GM18951 (cell line): ENCODE measurements around the gene KCNA2.

ENCODE experiments used
- POLR2A ChIP-seq: IDR thresholded peaks from 4 replicates; pipeline ENCODE4 v1.6.1; 2011; ENCODE audit warnings: mild to moderate bottlenecking; ENCODE audit not compliant: insufficient read length, insufficient read depth; ENCODE audit errors: extremely low read depth
- in situ Hi-C: fragments of 300-500 bp; cut with MboI; formaldehyde crosslinking; loops from one replicate; pipeline ENCODE4 v1.12.0; 2022; ENCODE audit warnings: low sequenced_read_pairs, mixed read lengths, inconsistent platforms; ENCODE audit not compliant: unreplicated experiment

Gene KCNA2

DNA sequence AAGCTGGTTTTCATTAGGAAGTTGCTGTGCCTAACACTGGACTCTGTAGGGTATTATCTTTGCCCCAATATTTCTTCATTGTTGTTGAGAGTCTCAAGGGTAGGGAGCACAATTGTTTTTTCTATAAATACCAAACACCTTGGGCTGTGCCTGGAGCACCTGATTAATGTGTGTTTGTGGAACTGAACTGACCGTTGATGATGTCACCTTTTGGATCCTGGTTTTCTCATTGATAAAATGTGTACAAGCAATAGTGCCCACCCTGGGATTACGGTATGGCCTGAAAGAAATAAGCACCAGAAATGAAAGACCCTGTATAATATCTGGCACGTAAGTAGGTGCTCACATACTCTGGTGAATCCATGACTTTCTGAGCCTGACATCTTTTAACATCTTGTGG, 39.3 kb downstream of the KCNA2 start:
- TF ChIP-seq POLR2A: no peak
- in situ Hi-C loops: no loop called here

DNA sequence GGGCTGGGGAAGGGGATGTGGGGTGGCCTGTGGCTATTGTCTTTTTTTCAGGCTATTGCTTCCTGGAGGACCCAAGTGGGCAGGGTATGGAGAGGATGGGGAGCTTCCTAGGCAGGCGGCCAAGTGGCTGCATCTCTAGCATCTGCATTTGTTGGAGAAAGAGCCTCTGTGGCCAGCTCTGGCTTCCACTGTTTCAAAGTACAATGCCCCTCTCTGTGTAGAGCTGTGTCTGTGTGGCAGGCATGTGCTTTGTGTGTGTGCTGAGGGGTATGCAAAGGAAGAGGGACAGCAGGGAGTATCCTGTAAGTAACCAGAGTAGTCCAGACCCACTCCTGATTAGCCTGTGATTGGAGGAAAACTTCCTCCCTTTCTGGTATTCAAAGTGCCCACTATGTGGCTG, 40.6 kb downstream of the KCNA2 start:
- in situ Hi-C loops: no loop called here

DNA sequence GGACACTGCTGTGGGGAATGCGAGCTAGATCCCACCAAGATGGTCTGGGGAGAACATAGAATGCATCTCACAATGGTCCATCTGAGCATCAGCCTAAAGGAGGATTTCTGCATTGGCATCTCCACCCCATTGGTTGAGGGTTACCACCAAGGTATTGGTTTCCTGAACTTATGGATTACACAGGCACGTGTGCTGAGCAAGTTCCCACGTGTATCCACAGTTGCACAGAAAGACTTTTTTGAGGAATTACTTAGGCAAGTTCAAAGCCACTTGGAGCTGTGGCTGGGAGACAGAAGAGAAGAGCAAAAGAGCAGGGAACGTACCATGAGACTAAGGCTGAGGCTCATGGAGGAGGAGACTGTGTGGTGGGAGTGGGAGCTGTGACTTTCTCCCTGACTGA, 43.1 kb downstream of the KCNA2 start:
- in situ Hi-C loops: no loop called here
- TF ChIP-seq POLR2A: no peak

More for the DNA sequence above, 40.6 kb downstream of the KCNA2 start:
- no peak for TF ChIP-seq POLR2A

DNA sequence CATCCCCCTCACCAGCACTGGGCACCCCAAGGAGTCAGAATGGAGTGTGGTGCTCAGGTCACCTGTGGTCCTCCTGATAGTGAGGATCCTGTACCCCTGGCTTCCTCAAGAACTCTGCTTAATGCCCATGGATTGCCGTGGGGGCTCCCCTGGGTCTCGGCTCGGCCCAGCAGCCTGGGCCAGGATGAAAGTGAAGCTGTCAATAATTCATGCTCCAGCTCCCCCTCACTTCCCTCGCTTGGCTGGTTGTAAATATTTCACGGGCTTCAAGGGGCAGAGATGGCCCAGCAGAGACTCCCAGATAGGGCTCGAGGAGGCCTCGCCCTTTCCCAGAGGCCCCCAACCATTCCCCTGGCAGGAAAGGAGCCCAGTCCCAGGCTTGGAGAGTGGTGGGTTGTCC, 44.6 kb downstream of the KCNA2 start:
- in situ Hi-C loops: no loop called here
- TF ChIP-seq POLR2A: no peak

DNA sequence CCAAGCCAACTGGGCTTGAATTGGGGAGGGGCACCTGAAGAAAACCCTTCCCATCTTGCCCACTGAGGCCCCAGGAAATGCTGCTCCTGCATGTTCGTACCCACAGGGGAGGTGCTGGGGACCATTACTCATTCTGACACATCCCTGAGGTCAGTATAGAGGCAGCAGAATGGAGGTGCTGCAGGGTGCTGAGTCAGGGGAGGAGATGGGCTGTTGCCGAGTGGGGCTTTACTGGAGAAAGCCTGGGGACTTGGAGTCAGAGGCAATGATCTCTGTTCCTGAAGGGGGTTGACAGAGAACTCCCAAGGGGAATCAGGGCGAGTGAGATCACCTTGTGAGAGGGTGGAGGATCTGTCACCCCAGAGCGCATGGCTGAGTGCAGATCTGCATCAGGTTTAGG, 47.0 kb downstream of the KCNA2 start:
- in situ Hi-C loops: no loop called here
- TF ChIP-seq POLR2A: no peak

DNA sequence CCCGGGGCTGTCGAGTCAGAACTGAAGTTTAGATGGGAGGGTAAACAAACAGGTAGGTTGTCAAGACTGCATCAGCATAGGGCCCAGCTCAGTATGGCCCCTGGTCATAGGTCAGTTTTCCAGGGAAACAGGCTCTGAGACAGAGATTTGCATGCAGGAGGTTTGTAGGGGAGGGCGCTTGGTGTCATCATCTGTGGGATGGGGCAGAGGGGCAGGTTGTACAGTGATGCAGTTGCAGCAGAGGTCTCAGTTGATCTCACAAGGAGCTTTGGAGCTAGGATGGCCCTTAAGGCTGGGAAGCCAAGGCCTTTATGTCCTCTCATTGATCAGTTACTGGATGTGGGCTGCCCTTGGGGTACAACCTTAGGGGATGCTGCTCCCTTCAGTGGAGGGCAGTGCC, 48.7 kb downstream of the KCNA2 start:
- no peak for TF ChIP-seq POLR2A
- in situ Hi-C loops: no loop called here

DNA sequence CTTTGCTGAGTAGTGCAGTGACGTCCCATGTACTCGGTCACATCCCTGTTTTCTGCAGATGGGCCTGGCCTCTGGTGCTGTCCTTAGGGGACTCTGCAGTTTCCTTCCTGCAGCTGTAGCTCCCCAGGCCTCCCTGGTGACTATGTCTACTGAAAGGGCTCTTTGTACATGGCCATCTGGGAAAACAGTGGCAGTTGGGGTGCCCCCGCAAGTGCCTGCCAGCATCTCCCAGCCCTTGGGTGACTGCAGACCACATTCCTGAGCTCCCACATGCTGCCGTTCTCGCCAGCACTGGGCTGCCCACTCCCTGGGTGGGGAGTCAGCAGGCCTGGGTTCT, 49.7 kb downstream of the KCNA2 start:
- in situ Hi-C loops: no loop called here

DNA sequence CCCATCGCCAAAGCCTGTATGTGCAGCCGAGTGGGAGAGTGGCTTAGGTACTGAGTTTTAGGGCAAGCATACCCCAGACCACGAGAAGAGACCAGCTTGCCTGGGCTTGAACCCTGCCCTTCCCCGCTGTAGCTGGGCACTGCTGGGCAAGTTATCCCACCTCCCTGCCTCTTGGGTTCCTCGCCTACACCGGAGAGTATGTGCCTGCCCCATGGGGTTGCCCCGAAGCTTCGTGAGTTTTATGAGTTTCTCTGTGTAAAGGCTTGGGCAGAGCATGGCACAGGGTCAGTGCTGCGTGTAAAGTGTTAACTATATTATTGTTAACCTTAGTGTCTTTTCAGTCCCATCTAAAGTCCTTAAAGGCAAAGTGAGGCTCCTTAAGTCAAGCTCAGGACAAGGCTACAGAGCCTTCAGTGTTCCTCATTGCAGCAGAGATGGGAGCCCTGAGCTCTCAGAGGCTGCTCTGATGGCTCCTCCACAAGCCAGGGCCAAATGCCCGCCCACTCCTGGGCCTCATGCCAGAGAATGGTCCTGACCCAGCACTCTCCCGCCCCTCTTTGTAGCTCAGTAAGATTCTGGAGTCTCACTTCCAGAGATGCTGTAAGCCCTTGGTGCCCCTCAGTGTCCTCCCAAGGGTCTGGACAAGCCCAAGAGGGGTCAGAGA, 50.2 kb downstream of the KCNA2 start:
- in situ Hi-C loops: no loop called here
- TF ChIP-seq POLR2A: no peak

More for the DNA sequence above, 49.7 kb downstream of the KCNA2 start:
- TF ChIP-seq POLR2A: no peak

DNA sequence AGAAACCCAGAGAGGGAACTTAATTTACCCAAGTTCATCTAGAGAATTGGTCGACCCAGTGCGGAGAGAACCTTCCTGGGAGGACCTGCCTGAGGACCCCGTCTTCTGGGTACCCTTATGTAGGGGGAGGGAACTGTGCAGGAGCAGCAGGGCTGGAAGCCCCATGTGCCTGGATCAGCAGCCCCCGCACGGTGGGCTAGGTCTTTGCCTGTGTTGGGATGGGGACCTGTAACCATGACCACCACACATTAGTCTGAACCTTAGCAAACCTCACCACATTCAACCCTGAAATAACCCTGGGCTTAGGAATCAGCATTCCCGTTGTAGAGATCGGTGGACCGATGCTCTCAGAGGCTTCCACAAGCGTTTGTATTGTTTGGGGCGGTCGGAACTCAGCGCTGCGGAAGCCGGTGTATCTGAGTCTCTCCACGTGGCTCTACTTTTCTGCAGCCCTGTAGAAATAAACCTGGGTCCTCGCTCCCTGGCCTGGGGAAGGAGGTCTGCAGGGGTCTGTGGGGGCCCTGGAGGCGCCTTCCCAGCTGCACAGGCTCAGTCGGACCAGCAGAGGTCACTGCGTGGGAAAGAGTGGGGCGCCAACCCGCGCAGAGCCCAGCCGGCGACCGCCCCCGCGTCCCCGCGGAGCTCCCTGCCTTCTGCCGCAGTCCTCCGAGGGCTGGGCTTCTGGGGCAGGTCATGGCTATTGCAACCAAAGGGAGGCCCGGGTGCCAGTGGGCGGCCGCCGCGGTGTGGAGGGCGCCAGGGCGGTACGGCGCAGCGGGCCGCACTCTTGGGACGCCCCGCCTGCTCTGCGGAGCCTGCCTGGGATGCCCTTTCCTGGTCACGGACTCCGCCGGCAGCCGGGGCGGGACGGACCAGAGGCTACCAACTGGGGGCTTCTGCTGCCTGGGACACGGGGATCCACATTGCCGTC, 51.0 kb downstream of the KCNA2 start:
- in situ Hi-C loops: no loop called here
- no peak for TF ChIP-seq POLR2A

DNA sequence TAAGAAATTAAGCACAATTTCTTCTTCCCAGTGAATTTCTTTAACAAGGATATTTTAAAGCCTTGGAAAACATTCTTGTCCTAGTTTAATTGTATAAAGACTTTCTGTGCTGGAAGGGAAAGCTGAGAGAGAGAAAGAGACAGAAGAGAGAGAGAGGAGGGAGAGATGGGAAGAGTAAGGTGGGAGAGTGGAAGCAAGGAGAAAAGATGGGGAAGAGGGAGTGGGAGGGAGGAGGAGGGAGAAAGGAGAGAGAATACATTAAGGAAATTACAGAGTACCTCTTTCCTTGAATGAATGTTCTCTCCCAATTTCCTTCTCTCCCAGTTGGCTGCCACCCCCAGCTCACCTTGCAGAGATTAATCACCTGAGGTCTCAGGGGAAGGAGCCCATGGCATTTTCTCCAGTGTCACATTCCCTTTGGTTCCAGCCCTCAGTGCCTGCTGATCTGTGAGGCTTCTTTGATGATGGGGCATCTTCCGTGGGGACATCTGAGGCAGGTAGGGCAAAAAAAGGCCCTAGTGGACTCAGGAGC, 54.8 kb downstream of the KCNA2 start:
- no peak for TF ChIP-seq POLR2A
- in situ Hi-C loops: no loop called here

DNA sequence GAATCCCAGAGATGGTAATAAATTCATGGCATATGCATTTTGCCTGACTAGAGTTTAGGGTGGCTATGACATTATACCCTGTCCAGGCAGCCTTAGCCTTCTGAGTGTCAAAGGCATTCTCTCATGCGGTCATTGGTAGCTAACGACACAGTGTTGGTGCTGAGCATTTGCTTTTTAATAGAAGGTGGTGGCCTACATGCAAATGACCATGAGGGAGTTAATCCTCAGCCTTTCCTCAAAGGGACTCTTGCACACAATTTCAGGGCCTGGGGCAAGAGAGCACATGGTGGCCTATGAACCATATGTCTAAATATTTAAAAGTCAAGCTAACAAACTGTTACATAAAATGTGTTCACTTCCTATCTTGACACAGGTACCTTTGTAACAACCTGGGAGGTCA, 56.3 kb downstream of the KCNA2 start:
- in situ Hi-C loops: no loop called here
- no peak for TF ChIP-seq POLR2A

DNA sequence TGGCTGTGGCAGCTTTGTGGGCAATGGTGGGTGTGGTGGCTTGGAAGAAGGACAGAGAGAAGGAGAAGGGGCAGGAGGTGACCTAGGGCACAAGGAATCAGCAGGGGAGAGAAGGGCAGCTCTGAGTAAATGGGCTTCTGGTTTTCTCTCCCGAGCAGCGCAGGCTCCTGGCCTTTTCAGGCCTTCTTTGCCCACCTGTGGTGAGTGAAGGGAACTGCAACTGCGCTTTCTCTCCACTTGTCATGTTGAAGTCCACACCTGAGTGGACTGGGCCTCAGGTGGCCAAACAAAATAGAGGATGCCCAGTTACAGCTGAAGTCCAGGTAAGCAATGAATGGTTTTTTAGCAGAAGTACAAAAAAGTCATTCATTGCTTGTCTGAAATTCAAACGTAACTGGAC, 57.8 kb downstream of the KCNA2 start:
- in situ Hi-C loops: no loop called here
- no peak for TF ChIP-seq POLR2A

DNA sequence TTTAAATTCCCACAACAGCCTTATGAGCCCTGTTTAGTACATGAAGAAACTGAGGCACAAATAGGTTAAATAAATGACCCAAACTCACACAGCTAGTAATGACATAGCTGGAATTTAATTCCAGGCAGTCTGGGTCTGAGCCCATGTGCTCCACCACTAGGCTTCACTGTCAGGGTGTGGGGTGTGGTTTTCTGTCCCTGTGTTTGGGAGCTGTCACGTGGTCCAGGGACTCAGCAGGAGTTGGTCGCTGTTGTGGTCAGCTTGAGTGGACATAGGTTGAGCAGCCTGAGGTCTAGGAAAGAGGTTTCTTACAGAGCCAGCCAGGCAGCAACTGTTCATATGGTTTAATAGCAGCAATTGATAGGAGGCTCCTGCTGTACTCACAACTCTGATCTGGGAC, 59.1 kb downstream of the KCNA2 start:
- no peak for TF ChIP-seq POLR2A
- in situ Hi-C loops: no loop called here

DNA sequence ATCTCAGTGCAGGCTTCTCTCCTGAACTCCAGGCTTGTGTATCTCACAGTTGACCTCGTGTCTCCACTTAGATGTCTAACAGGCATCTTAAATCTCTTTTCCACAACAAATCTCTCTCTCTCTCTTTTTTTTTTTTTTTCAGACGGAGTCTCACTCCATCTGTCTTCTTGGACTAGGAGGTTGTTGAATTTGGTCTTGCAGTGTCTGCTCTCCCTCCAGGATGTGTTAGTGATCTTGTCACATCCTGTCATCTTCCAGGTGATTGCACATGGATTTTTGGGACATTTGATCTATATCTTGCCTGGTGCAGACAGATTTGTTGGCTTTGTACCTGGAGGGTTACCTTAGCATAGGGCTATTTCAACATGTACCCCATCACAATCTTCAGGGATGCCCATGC, 60.7 kb downstream of the KCNA2 start:
- in situ Hi-C loops: no loop called here

More for the DNA sequence above, 60.7 kb downstream of the KCNA2 start:
- TF ChIP-seq POLR2A: no peak
